HepG2 (cell line): ENCODE results near the gene JSRP1. TPM values are rescaled to one million over a fixed set of nuclear protein-coding genes. Genes with fewer than 3 reads are reported as not detected.
A peak's percentile ranks its signal among the peaks of the same experiment; 100 is the strongest.

Experiments used
- AGO1 ChIP-seq: fragments of 200-400 bp; formaldehyde crosslinking; IDR thresholded peaks from 2 replicates; pipeline ENCODE4 v1.6.1; 2017; ENCODE audit warnings: mild to moderate bottlenecking, low read depth, low read length, moderate library complexity; ENCODE audit not compliant: poor library complexity, severe bottlenecking
- ARID2 ChIP-seq: sonication (generic); formaldehyde crosslinking; IDR thresholded peaks from 2 replicates; pipeline ENCODE4 v1.8.1; 2022; ENCODE audit warnings: mild to moderate bottlenecking, missing genetic modification reagents, borderline replicate concordance
- KLF12 ChIP-seq: sonication (generic); formaldehyde crosslinking; IDR thresholded peaks from 2 replicates; pipeline ENCODE4 v1.4.0; 2020; ENCODE audit warnings: missing genetic modification reagents, borderline replicate concordance
- KLF15 ChIP-seq: sonication (generic); formaldehyde crosslinking; IDR thresholded peaks from 2 replicates; pipeline ENCODE4 v1.8.1; 2023; ENCODE audit warnings: borderline replicate concordance, mild to moderate bottlenecking, inconsistent platforms, missing genetic modification reagents, mixed read lengths
- MIER3 ChIP-seq: IDR thresholded peaks from 2 replicates; pipeline ENCODE4 v1.6.1; 2016; ENCODE audit warnings: missing compliant biosample characterization, borderline replicate concordance
- NR2F2 ChIP-seq: IDR thresholded peaks from 2 replicates; pipeline ENCODE4 v1.6.1; 2012; ENCODE audit warnings: low read depth, inconsistent platforms, borderline replicate concordance
- POLR2AphosphoS2 ChIP-seq: IDR thresholded peaks from 2 replicates; pipeline ENCODE4 v1.6.1; 2011; ENCODE audit warnings: low read depth, low read length, improper control_type of control experiment
- REL ChIP-seq: sonication (generic); formaldehyde crosslinking; conservative IDR thresholded peaks from 2 replicates; pipeline ENCODE4 v1.8.0; 2022; ENCODE audit warnings: mild to moderate bottlenecking, missing genetic modification reagents, moderate library complexity
- XRCC5 ChIP-seq: fragments of 200-400 bp; formaldehyde crosslinking; optimal IDR thresholded peaks from 2 replicates; pipeline ENCODE3; 2017; ENCODE audit warnings: mild to moderate bottlenecking, low read length
- ZFP1 ChIP-seq: IDR thresholded peaks from 2 replicates; pipeline ENCODE4 v1.6.1; 2016
- ZNF234 ChIP-seq: sonication (generic); formaldehyde crosslinking; conservative IDR thresholded peaks from 2 replicates; pipeline ENCODE4 v1.5.1; 2020; ENCODE audit warnings: mild to moderate bottlenecking, missing genetic modification reagents
- ZNF263 ChIP-seq: sonication (generic); formaldehyde crosslinking; IDR thresholded peaks from 2 replicates; pipeline ENCODE4 v1.4.0; 2020; ENCODE audit warnings: missing genetic modification reagents
- ZNF569 ChIP-seq: sonication (generic); formaldehyde crosslinking; IDR thresholded peaks from 2 replicates; pipeline ENCODE4 v1.5.0; 2020; ENCODE audit warnings: mild to moderate bottlenecking, missing genetic modification reagents, moderate library complexity, borderline replicate concordance
- ZSCAN20 ChIP-seq: sonication (generic); formaldehyde crosslinking; IDR thresholded peaks from 2 replicates; pipeline ENCODE4 v1.4.0; 2020; ENCODE audit warnings: missing genetic modification reagents, mild to moderate bottlenecking, borderline replicate concordance
- polyA plus RNA-seq, 8 experiments: library from polyadenylated mRNA; depleted of rRNA in 3 of 8; stranded (reverse) in 7 of 8; unstranded in 1 of 8; fragments of >200 nt; fragmentation: Illumina TruSeq in 4 of 8; extraction: Trizol in 4 of 8; gene quantifications; 2 replicates each; pipeline versions ENCODE4 v1.2.1 to v1.2.3, GENCODE V29; 2011 to 2016; ENCODE audit warnings: low read depth in 4 of 8, missing spikeins in 1 of 8, mixed read lengths in 1 of 8; ENCODE audit not compliant: insufficient read depth in 1 of 8
- total RNA-seq, 5 experiments: library from RNA; depleted of rRNA; stranded (reverse); fragments of >200 nt; fragmentation: Illumina TruSeq; extraction: Trizol; gene quantifications; 2 replicates each; pipeline ENCODE4 v1.2.3, GENCODE V29; 2016; ENCODE audit warnings: low read depth in 1 of 5
- TF ChIP-seq, protein P1 (sequence below): sonication (generic); formaldehyde crosslinking; IDR thresholded peaks from 2 replicates; pipeline ENCODE4 v1.4.0; 2020; ENCODE audit warnings: missing genetic modification reagents
- TF ChIP-seq, protein P2 (sequence below): sonication (generic); formaldehyde crosslinking; conservative IDR thresholded peaks from 2 replicates; pipeline ENCODE4 v1.4.0; 2020; ENCODE audit warnings: missing genetic modification reagents
- TF ChIP-seq, protein P3 (sequence below): sonication (generic); formaldehyde crosslinking; IDR thresholded peaks from 2 replicates; pipeline ENCODE4 v1.5.0; 2020; ENCODE audit warnings: mild to moderate bottlenecking, missing genetic modification reagents
- TF ChIP-seq, protein P4 (sequence below): fragments of 450-650 bp; IDR thresholded peaks from 2 replicates; pipeline ENCODE4 v1.6.1; 2017
- TF ChIP-seq, protein P5 (sequence below): IDR thresholded peaks from 2 replicates; pipeline ENCODE4 v1.6.1; 2016; ENCODE audit warnings: mild to moderate bottlenecking, missing biosample characterization, missing genetic modification reagents

JSRP1 gene
- total and polyA plus RNA-seq, 2 of the 13 experiments (the other 11 are each of a cell fraction or from before 2014, with no cell fraction given) = 0.16 to 0.38 TPM

DNA sequence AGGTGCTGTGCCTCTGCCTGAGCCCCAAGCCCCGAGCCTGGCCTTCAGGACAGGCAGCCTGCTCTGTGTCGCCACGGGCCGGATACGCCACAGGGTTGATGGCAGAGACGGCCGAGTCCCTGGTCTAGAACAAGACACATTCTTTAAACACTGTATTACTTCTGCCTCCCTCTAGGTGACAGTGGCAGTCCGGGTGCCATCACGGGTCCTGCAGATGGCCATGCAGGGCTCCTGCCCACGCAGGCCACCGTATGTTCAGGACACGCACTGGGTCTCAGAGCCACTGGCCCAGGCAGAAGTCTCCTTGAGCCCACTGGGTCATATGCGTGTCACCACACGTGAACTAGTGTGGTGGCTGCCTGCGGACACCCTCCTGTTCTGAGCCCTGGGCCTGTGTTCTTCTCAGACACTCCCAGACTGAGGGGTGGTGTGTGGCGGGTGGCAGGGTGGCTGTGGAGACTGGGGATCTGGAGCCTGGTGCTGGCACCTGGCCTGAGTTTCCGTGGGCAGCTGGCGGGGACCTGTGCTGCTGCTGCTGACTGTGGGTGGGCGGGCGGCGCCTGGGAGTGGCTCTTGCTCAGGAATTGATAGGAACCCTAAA, 24.5 kb downstream of the JSRP1 start (continued):
- TF ChIP-seq KLF15 (CRISPR knock-in tag) (no peak), ZSCAN20 (CRISPR knock-in tag) (no peak), POLR2AphosphoS2 (no peak), NR2F2 (no peak), MIER3 (CRISPR knock-in tag) (no peak), ZNF234 (CRISPR knock-in tag) (no peak), ARID2 (CRISPR knock-in tag) (no peak), XRCC5 (peak; percentile 15), ZNF569 (CRISPR knock-in tag) (no peak), KLF12 (CRISPR knock-in tag) (no peak), AGO1 (peak; percentile 88), REL (CRISPR knock-in tag) (no peak), ZNF263 (CRISPR knock-in tag) (no peak), ZFP1 (CRISPR knock-in tag) (no peak)
- TF ChIP-seq, protein P1, sequence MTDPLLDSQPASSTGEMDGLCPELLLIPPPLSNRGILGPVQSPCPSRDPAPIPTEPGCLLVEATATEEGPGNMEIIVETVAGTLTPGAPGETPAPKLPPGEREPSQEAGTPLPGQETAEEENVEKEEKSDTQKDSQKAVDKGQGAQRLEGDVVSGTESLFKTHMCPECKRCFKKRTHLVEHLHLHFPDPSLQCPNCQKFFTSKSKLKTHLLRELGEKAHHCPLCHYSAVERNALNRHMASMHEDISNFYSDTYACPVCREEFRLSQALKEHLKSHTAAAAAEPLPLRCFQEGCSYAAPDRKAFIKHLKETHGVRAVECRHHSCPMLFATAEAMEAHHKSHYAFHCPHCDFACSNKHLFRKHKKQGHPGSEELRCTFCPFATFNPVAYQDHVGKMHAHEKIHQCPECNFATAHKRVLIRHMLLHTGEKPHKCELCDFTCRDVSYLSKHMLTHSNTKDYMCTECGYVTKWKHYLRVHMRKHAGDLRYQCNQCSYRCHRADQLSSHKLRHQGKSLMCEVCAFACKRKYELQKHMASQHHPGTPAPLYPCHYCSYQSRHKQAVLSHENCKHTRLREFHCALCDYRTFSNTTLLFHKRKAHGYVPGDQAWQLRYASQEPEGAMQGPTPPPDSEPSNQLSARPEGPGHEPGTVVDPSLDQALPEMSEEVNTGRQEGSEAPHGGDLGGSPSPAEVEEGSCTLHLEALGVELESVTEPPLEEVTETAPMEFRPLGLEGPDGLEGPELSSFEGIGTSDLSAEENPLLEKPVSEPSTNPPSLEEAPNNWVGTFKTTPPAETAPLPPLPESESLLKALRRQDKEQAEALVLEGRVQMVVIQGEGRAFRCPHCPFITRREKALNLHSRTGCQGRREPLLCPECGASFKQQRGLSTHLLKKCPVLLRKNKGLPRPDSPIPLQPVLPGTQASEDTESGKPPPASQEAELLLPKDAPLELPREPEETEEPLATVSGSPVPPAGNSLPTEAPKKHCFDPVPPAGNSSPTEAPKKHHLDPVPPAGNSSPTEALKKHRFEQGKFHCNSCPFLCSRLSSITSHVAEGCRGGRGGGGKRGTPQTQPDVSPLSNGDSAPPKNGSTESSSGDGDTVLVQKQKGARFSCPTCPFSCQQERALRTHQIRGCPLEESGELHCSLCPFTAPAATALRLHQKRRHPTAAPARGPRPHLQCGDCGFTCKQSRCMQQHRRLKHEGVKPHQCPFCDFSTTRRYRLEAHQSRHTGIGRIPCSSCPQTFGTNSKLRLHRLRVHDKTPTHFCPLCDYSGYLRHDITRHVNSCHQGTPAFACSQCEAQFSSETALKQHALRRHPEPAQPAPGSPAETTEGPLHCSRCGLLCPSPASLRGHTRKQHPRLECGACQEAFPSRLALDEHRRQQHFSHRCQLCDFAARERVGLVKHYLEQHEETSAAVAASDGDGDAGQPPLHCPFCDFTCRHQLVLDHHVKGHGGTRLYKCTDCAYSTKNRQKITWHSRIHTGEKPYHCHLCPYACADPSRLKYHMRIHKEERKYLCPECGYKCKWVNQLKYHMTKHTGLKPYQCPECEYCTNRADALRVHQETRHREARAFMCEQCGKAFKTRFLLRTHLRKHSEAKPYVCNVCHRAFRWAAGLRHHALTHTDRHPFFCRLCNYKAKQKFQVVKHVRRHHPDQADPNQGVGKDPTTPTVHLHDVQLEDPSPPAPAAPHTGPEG = no peak
- TF ChIP-seq, protein P2, sequence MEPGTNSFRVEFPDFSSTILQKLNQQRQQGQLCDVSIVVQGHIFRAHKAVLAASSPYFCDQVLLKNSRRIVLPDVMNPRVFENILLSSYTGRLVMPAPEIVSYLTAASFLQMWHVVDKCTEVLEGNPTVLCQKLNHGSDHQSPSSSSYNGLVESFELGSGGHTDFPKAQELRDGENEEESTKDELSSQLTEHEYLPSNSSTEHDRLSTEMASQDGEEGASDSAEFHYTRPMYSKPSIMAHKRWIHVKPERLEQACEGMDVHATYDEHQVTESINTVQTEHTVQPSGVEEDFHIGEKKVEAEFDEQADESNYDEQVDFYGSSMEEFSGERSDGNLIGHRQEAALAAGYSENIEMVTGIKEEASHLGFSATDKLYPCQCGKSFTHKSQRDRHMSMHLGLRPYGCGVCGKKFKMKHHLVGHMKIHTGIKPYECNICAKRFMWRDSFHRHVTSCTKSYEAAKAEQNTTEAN (CRISPR knock-in tag) = no peak
- TF ChIP-seq, protein P3, sequence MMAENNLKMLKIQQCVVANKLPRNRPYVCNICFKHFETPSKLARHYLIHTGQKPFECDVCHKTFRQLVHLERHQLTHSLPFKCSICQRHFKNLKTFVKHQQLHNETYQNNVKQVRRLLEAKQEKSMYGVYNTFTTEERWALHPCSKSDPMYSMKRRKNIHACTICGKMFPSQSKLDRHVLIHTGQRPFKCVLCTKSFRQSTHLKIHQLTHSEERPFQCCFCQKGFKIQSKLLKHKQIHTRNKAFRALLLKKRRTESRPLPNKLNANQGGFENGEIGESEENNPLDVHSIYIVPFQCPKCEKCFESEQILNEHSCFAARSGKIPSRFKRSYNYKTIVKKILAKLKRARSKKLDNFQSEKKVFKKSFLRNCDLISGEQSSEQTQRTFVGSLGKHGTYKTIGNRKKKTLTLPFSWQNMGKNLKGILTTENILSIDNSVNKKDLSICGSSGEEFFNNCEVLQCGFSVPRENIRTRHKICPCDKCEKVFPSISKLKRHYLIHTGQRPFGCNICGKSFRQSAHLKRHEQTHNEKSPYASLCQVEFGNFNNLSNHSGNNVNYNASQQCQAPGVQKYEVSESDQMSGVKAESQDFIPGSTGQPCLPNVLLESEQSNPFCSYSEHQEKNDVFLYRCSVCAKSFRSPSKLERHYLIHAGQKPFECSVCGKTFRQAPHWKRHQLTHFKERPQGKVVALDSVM (CRISPR knock-in tag) = no peak
- TF ChIP-seq, protein P4, sequence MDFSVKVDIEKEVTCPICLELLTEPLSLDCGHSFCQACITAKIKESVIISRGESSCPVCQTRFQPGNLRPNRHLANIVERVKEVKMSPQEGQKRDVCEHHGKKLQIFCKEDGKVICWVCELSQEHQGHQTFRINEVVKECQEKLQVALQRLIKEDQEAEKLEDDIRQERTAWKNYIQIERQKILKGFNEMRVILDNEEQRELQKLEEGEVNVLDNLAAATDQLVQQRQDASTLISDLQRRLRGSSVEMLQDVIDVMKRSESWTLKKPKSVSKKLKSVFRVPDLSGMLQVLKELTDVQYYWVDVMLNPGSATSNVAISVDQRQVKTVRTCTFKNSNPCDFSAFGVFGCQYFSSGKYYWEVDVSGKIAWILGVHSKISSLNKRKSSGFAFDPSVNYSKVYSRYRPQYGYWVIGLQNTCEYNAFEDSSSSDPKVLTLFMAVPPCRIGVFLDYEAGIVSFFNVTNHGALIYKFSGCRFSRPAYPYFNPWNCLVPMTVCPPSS = no peak
- TF ChIP-seq, protein P5, sequence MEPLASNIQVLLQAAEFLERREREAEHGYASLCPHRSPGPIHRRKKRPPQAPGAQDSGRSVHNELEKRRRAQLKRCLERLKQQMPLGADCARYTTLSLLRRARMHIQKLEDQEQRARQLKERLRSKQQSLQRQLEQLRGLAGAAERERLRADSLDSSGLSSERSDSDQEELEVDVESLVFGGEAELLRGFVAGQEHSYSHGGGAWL = no peak
